ENCODE results near the gene TNRC6C. TPM values are rescaled to one million over a fixed set of nuclear protein-coding genes. Genes with fewer than 3 reads are reported as not detected.

Gene TNRC6C
- total and polyA plus RNA-seq, 9 of the 15 experiments (the other 6 are each of a cell fraction or from before 2014, with no cell fraction given): 0.20 to 4.9 (median 2.3) TPM

- peak; percentile 38 to 83 (median 60); a peak in 4 of 6 replicates for TF ChIP-seq CTCF (IDR thresholded peaks at IDR 0.05 in 2 of 3, conservative IDR thresholded peaks at IDR 0.05 in 1 of 3; ENCODE audit: insufficient read depth in 2 of 3, low read depth in 1 of 3, low read length in 3 of 3)
- 0 out of 2 replicates have a peak, but pooled peaks have one; percentile 39 for TF ChIP-seq POLR2H (tag; IDR thresholded peaks at IDR 0.05; ENCODE audit: low read depth)
- no peak for TF ChIP-seq ZNF224 (CRISPR knock-in tag; IDR thresholded peaks at IDR 0.05)
- TF ChIP-seq SOX6 (IDR thresholded peaks at IDR 0.05): no peak
- TF ChIP-seq PRMT5 (CRISPR knock-in tag; IDR thresholded peaks at IDR 0.05): no peak
- TF ChIP-seq KLF16 (IDR thresholded peaks at IDR 0.05): peak; percentile 44; the same call in 1 of the 2 replicates
- TF ChIP-seq SRF (CRISPR knock-in tag; IDR thresholded peaks at IDR 0.05): no peak
- TF ChIP-seq PHF8 (IDR thresholded peaks at IDR 0.05; ENCODE audit: borderline replicate concordance, low read length): no peak
- TF ChIP-seq, protein P1, sequence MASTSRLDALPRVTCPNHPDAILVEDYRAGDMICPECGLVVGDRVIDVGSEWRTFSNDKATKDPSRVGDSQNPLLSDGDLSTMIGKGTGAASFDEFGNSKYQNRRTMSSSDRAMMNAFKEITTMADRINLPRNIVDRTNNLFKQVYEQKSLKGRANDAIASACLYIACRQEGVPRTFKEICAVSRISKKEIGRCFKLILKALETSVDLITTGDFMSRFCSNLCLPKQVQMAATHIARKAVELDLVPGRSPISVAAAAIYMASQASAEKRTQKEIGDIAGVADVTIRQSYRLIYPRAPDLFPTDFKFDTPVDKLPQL (IDR thresholded peaks at IDR 0.05; ENCODE audit: extremely low read depth, insufficient read length): no peak
- no peak for TF ChIP-seq KAT2B (IDR thresholded peaks at IDR 0.05; ENCODE audit: low read depth, low read length)
- TF ChIP-seq HMGN3 (IDR thresholded peaks at IDR 0.05; ENCODE audit: borderline replicate concordance, extremely low read depth, insufficient read length, low read depth, low read length): no peak
- TF ChIP-seq GMEB1 (CRISPR knock-in tag; IDR thresholded peaks at IDR 0.05): no peak
- peak; percentile 24; the same call in 1 of the 2 replicates for TF ChIP-seq L3MBTL2 (IDR thresholded peaks at IDR 0.05)
- TF ChIP-seq ZNF644 (tag; IDR thresholded peaks at IDR 0.05; ENCODE audit: low read depth): no peak
- TF ChIP-seq, protein P2, sequence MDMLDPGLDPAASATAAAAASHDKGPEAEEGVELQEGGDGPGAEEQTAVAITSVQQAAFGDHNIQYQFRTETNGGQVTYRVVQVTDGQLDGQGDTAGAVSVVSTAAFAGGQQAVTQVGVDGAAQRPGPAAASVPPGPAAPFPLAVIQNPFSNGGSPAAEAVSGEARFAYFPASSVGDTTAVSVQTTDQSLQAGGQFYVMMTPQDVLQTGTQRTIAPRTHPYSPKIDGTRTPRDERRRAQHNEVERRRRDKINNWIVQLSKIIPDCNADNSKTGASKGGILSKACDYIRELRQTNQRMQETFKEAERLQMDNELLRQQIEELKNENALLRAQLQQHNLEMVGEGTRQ (CRISPR knock-in tag; IDR thresholded peaks at IDR 0.05): no peak
- no peak for TF ChIP-seq NCOA1 (IDR thresholded peaks at IDR 0.05; ENCODE audit: low read depth)
- no peak for TF ChIP-seq SRSF1 (IDR thresholded peaks at IDR 0.05; ENCODE audit: low read depth, low read length)
- TF ChIP-seq SIN3A (IDR thresholded peaks at IDR 0.05; ENCODE audit: borderline replicate concordance in 2 of 2, control insufficient read depth in 1 of 2, low read depth in 2 of 2, low read length in 2 of 2): no peak
Measured at GRCh38 chr17:78019367-78019975, 61.0 kb downstream of the TNRC6C start (continued).
